CD4-positive, alpha-beta T cell treated with Interleukin-4 for 1 hour (primary cell): ENCODE results near the gene RASA3.
"Not testable (repeated sequence)": the region's sequence is repeated elsewhere in the genome, so short reads cannot be mapped to it uniquely, and the experiment has no call there.

Experiments used
- DNase-seq, 2 donors: peaks; one replicate each; pipeline ENCODE4 v3.0.0-alpha.2; 2020 to 2022

The RASA3 gene

DNA sequence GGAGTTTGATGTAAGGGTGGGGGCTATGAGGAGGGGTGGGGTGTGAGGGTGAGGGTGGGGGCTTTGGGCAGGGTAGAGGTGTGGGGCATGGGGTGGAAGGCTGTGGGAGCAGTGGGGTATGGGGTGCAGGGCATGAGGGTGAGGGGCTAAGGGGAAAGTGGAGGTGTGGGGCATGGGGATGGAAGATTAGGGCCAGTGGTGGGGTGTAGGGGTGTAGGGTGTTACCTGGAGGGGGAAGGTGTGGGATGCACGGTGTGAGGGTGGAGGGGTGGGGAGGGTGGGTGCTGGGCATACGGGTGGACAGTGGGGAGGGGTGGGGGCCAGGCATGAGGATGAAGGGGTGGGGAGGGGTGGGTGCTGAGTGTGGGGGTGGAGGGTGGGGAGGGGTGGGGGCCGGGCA is 22.9 kb upstream of the RASA3 start:
- DNase-seq: no peak

DNA sequence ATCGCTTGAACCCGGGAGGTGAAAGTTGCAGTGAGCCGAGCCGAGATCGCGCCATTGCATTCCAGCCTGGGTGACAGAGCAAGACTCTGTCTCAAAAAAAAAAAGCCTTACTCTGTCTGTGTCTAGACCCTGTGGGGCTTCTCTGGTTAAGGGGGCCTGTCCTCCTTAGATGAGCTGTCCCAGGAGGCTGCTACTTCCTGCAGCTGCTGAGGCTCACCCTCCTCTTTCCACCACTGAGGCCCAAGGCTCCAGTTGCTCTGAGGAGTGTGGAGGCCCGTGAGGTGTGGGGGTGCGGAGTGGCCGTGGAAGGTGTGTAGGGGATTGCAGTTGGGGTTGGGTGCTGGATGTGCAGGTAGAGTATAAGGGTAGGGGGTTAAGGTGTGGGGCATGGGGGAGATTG is 22.1 kb upstream of the RASA3 start:
- DNase-seq: no peak

DNA sequence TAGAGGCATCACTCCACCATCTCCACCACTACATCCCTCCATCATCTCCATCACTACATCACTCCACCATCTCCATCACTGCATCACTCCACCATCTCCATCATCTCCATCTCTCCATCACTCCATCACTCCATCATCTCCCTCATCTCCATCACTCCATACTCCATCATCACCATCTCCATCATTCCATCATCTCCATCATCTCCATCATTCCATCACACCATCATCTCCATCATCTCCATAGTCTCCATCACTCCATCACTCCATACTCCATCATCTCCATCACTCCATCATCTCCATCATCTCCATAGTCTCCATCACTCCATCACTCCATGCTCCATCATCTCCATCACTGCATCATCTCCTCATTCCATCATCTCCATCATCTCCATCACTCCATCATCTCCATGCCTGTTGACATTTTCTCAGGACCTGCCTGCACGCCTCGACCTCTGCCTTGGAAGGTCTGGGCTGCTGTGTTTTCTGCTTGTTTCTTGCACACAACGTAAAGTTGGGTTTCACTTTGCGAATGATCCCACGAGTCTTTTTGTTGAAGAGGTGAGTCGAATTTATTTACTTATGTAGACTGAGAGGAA is 21.2 kb upstream of the RASA3 start:
- no peak for DNase-seq

DNA sequence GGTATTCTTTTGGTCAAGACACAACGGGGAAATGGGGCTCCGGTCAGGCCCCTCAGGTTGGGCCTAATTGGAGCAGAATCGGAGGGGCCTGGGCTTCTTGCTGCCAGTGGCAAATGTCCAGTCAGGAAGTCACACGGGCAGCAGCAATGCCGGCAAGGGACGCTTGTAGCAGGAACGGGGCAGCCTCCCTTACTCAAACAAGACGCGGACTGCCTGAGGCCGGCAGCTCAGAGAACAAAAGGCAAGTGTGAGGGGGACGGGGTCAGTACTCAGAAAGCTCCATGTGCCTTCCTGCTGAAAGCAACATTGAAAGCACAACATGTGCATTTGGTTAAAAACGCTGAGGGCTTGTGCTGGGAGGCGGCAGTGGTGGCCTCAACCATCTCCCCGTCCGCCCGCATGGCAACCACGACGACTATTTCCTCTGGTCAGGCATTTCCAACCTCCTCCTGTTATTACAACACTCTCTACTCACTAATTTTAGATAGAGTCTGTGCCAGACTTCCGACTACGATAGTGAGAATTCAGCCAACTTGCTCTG is 20.5 kb upstream of the RASA3 start:
- DNase-seq: no peak

DNA sequence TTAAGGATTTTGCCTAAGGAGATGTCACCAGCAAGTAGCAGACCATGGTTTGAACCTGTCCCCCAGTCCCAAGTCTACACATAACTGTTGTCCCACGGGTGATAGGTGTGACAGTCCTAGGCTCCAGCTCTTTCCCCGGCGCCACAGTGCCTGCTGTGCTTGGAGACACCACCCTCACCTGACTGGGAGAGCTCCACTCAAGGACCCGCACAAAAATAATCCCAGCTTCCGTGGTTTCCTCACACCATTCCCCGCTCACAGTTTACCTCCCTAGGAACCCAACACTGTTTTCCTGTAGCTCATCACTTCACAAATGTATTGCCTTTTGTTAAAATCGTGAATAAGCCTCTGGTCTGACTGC is 19.8 kb upstream of the RASA3 start:
- DNase-seq: no peak

DNA sequence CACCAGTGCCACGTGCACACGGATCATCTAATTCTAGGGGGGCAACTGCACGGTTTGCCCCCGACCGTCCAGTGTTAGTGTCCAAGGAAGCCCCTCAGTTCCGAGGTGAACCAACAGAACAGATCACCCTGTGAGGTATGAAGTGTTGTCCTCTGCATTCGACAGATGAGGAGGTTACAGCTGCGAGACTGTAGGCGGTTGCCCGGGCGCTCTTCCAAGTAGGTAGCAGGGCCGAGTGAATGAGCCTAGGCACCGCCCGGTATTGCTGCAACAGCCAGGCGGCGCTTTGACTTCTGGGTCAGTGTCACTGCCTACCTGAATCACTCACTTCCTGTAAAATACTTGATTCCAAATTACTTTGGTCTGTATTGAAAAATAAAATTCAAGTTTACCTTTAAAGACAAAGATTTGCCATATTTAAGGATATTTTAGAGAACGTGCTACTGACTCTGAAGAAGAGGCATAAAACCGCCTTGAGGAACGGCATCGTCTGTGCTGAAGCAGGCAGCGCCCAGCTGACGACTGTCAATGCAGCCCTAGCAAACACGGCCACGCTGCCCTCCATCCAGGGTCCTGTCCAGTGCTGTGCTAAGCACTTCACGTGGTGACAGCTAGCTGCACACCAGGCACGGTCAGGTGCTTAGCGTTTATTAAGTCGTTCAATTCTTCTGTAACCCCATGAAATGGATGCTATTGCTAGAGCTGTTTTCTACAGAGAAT is 19.3 kb upstream of the RASA3 start:
- DNase-seq: peak; percentile 47 to 56

DNA sequence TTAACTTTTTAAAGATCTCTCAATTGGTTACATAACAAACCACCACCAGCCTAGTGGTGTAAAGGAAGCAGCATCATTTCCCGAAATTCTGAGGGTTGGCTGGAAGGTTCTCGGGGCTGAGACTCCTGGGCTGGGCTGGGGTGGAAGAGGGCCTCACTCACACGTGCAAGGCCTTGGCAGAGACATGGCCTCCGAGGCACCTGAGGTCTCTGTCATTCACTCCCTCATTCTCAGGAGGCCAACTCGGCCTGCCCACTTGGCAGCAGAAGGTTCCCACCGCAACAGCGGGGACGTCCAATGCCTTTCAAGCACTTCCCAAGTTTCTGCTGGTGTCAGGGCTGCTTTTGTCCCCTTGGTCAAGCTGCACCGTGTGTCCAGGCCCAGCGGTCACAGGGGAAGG is 18.6 kb upstream of the RASA3 start:
- peak; percentile 40 to 64 for DNase-seq

DNA sequence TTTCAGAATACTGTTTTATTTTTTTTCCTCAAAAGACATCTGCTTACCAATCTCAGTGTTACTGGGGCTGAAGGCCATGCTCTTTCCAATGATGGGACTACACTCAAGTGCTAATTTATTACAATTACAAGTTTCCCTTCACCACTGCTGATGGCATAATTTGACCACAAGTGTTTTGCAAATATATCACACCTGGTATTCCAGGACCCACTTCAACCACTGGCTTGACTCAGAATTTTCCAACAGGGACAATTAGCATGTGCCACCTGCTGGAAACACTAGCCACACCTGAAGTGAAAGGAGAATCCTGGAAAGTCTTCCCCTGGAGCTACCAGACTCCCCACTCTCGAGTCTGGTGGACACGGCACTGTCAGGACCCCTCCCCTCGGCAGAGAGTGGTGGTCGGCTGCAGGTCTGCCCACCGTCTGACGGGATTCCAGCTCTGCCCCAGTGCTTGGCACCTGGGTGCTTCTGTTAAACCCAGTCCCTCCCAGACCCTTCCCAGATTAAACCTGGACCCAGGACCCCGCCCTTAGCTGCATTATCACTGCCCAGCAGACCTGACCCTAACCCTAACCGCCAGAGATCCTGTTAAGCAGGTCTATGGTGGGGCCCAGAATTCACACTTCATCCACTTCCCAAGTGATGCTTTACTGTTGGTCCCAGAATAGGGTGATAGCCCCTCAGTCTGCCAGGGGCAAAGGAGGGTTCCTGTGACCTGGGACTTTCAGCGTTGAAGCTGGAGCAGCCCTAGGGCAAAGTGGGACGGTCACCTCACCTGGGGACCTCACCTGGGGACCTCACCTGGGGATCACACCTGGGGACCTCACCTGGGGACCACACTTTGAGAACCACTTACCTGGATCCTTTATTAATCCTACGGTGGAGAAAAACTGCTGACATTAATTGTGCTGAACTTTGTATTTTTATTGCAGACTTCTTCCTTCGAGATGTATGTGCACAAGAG is 17.6 kb upstream of the RASA3 start:
- DNase-seq: no peak

DNA sequence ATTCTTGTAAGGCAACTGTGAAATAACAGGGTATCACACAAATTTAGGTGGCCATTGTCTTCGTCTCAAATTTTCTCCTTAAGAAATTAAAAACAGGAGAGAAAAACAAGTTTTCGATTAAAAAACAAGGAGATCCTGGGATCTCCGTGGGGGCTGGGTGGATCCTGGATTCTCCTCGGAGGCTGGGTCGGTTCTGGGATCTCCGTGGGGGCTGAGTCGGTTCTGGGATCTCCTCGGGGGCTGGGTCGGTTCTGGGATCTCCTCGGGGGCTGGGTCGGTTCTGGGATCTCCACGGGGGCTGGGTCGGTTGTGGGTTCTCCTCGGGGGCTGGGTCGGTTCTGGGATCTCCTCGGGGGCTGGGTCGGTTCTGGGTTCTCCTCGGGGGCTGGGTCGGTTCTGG is 16.5 kb upstream of the RASA3 start:
- not testable (repeated sequence) for DNase-seq

DNA sequence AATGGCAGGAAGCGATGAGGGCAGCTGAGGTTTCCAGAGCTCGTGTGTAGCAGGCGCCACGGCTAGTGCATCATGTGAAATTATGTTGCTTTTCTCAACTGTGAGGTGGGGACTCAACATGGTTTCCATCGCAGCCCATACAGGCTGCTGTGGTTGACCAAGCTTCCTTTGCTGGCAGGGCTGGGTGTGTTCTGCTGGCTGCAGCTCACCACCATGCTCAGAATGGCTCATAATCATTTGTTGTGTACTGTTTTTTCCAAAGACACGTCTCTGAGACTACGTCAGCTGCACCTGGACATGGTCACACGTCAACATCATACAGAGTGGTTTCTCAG is 16.1 kb upstream of the RASA3 start:
- DNase-seq: peak; percentile 93 to 94

DNA sequence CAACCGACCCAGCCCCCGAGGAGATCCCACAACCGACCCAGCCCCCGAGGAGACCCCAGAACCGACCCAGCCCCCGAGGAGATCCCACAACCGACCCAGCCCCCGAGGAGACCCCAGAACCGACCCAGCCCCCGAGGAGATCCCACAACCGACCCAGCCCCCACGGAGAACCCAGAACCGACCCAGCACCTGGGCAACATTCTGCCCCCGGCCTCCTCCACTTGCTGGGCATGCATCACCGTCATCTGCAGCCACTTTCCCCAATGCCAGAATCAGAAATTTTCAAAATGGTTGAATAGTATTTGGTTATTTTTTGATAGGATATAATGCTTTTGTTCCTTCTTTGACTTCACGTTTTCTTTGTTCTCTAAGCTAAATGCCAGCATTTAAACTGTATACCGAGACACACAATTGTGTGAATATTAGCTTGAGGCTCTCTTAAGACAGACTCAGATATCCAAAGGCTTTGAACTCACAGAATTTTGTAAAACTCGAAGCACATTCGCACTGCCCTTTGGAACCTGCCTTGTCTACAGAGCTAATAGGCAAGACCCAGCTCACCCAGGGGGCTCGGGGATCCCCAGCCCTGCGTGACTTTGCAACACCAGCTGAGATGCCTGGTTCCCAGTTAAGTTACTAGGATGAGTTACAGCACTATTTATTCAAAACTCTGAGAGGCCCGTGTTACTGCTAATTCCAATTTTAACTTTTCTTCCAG is 15.5 kb upstream of the RASA3 start:
- DNase-seq: no peak

DNA sequence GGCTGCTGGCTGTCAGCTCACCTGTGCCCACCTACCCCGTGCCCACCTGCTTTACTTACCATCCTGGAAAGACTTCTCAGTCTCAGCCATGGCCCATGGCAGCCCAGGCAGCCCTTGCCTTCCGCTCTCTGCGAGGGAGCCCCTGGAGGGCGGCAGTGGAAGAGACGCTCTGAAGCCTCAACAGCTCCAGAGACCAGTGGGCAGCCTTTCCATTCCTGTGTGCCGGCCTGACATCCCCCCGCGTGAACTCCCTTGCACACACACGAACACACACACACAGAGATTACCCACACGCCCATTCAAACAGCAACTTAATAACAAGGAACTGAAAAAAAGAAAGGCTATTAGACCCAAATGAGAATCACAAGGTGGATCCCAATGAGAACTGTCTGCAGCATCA is 14.2 kb upstream of the RASA3 start:
- no peak for DNase-seq

DNA sequence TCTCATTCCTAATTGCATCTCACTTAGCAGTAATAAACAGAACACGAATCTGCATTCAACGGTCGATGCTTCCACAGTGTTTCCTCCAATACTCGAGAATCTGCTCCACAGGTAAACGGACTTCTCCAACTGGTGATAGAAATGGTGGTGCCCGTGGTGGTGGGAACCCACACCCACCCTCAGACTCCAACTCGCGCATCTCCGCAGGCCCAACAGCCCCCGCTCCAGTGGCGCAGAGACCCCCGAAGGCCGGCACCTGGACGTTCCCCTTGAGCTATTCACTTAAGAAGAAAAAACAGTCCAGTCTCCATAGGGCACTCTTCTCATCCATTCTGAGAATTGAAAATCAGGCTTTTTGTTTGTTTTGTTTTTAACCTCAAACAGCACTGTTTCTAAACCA is 13.8 kb upstream of the RASA3 start:
- no peak for DNase-seq

DNA sequence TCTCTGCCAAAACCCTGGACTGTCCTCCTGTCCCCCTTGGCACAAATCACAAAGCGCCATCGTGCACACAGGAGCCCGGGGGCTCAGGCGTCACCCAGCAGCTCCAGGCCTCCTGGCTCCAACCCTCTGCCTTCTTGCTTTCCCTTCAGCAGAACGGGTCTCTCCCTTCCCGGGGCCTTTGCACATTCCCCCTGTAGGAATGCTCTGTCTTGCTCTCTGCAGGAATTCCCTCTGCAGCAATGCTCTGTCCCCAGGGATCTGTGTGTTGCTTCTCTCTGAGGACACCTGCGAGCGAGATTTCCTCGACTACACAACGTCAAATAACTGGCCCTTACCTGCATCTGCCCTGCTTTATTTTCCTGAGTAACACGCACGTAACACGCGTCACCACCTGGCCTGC is 13.3 kb upstream of the RASA3 start:
- no peak for DNase-seq

DNA sequence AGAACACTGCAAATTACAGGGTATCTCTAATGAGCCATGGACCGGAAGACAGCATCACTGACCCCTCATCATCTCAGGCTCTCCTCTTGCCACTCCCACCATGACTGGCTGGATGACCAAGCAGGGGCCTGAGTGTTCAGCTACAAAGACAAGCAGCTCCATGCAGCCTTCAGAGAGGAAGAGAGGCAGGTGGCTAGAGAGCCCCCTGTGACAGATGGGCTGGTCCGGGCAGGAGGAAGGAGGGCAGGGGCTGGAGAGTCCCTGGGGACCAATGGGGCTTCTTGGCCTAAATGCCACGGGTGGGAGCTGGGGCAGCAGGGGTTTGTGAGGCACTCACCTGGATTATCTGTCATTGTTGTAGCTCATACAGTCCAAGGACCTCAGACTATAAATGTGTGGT is 12.8 kb upstream of the RASA3 start:
- no peak for DNase-seq

DNA sequence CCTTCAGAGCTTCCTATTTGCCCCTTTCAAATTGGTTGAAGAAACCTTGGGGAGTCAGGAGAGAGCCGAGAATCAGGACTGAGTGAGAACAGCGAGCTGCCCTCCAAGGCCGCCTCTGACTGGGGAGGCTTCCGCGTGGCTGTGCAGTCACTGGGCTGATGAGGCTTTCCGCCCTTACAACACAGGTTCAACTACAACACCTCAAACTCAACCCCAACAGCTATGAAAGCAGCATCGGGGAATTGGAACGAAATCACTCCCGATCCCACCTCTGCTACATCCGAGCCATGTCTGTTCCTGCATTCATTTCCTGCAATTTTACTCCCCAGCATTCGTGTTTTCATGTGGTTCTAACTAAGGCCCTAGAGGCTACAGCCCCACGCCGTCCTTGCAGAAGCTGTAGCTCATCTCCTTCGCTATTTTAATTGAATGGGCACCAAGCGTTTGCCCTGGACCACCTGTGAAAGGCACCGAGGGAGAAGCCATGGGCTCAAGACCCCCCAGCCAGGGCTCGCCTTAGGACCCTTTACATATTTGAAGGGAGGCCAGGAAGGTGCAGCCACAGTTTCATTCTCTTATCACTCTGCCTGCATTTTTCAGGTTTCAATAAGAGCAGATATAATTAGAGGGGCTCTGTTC is 12.3 kb upstream of the RASA3 start:
- no peak for DNase-seq

DNA sequence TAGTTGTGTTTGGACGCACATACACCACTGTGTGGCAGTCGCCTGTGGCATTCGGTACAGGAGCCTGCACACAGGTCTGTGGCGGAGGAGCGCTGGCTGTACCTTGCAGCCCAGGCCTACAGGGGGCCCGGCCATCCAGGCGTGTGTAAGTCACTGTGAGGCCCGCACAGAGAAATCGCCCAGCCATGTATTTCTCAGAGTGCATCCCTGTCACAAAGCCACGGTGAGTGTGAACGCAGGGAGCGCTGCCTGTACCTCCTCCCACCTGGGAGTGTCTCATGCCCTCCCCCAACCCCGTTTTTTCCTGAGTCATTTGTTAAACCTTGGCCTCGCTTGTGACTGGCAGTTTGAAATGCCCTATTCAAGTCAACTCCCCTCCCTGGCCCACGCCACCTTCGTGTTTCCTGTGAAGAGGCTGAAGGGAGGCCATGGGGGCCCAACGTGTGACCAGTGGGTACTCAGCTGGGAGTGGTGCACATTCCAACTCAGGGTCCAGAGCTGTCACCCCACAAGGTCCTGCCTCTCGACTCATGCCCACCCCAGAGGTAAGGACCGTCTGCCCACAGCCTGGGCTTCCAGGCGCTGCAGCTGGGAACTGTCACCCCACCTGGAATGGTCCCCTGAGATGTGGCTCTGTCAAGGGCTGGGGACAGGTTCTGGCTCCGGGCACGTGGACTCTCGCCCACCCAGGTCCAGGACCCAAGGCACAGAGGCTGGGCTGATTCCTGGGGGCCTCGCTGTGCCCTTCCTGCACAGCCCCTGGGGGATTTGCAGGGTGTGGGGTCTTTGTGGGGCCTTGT is 11.6 kb upstream of the RASA3 start:
- DNase-seq: peak; percentile 55 to 66

DNA sequence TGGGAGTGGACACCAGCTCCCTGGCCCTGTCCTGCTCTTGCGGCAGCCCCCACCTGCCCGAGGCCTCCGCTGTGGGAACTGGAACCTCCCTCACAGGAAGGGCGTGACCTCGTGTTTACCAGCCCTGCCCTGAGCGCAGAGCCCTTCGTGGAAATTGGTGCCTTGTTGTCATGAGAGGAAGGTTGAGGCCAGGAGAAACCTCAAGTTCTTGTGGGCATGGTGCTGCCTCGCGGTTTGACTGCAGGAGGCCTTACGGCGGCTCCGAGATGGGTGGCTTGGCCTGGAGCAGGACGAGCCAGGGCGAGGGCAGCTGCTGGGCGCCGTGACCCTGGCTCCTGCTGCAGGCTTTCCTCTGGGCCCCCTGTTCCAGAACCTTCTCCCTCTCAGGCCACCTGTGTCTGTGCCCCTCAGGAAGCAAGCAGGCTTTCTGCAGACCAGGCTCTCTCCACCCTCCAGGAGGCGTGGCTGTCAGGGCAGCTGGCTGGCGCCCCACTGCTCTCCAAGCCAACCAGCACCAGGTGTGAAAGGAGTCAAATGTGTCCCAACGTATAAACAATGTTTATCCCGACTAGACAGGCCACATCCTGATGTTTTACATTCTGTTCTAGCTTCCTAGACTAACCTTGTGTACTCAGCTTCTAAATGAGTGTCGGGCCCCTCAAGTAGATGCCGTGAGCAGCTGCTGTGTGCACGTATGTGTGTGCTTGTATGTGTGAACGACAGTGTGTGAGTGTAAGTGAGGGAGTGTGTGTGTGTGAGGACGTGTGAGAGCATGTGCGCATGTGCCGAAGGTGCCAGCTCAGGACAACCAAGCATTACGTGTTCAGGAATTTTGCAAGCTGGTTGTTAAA is 10.4 kb upstream of the RASA3 start:
- DNase-seq: peak; percentile 87 to 89

DNA sequence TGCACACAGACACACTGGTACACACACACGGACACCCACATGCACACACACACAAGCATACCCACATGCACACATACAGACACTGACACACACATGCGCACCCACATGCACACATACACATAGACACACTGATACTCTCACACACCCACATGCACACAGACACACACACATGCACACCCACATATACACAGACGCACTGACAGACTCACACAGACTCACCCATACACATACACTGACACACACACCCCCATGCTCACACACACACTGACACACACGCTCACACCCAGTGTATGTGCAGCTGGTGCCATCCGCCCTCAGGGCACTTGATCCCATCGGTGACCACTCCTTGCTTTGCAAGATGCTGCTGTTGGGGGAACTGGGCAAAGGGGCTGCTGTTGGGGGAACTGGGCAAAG is 9.7 kb upstream of the RASA3 start:
- no peak for DNase-seq

DNA sequence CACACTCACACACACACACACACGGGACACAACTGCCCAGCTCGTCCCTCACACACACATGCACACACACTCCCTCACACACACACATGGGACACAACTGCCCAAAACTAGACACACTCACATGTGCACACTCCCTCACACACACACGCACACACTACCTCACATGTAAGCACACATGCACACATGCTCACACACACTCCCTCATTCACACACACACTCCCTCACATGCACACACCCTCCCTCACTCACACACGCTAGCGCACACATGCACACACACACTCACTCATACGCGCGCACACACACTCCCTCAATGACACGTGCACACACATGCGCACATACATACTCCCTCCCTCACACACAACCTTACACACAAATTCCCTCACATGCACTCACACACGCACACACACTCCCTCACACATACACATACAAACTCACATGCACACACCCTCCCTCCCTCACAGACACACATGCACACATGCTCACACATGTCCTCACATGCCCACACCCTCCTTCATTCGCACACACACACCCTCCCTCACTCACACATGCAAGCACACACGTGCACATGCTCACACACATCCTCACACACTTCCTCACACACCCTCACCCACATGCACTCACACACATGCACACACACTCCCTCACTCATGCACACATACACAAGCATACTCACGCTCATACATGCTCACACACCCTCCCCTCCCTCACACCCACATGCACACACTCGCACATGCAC is 9.0 kb upstream of the RASA3 start:
- no peak for DNase-seq
